Erythroblast (primary cell): ENCODE measurements around the gene STRIP1.

Experiments used
- GATA1 ChIP-seq: IDR thresholded peaks from 2 replicates; pipeline ENCODE4 v1.6.1; 2011; ENCODE audit warnings: low read depth, mild to moderate bottlenecking, control low read depth, low read length, moderate library complexity
- POLR2A ChIP-seq: IDR thresholded peaks from 2 replicates; pipeline ENCODE4 v1.6.1; 2011; ENCODE audit warnings: mild to moderate bottlenecking, low read length

DNA sequence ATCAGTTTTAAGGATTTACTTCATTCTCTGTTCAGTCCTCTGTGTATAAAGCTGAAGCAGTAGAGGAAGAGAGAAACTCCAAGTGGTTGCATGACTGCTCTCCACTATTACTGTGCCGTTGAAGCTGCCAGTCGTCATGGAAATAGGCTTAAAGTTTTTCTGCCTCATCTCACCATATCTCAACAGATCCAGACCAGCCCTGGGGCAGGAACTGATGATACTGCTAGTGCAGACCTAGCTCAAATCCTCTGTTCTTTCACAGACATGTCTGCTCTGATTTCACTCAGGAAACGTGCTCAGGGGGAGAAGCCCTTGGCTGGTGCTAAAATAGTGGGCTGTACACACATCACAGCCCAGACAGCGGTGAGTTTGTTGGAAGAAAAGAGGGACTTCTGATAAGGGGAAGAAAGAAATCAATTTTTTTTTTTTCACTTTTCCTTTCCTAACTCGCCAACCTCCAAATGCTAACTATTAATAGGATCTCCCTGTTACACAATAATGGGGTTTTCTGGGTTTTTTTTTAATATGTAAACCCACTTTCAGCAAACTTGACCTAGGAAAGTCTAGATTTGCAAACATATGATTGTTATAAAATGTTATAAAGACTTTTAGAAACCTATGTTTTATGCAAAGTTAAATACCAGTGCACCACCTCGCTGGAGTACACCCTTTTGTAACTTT lies 22.2 kb upstream of the STRIP1 start:
- TF ChIP-seq POLR2A (no peak), GATA1 (no peak)
